Skeletal muscle satellite cell (primary cell): Measurements from ENCODE around the gene RFC5.
"Not testable (repeated sequence)": the region's sequence is repeated elsewhere in the genome, so short reads cannot be mapped to it uniquely, and the experiment has no call there.

Experiments
- H3K27me3 ChIP-seq: 2 replicates; pipeline ENCODE4 v1.7.0; 2013; ENCODE audit warnings: low read length; ENCODE audit not compliant: control insufficient read depth, insufficient read depth
- H3K36me3 ChIP-seq: 2 replicates; pipeline ENCODE4 v1.7.0; 2013; ENCODE audit warnings: mild to moderate bottlenecking, control low read depth, low read length; ENCODE audit not compliant: insufficient read depth
- H3K4me1 ChIP-seq: 2 replicates; pipeline ENCODE4 v1.7.0; 2013; ENCODE audit warnings: low read length; ENCODE audit not compliant: control insufficient read depth, insufficient read depth
- H3K4me2 ChIP-seq: 2 replicates; pipeline ENCODE4 v1.7.0; 2013; ENCODE audit warnings: mild to moderate bottlenecking, low read length
- H3K4me3 ChIP-seq: 2 replicates; pipeline ENCODE4 v1.7.0; 2013; ENCODE audit warnings: low read length
- H3K9ac ChIP-seq: 2 replicates; pipeline ENCODE4 v1.7.0; 2013; ENCODE audit warnings: mild to moderate bottlenecking, low read depth, low read length, moderate library complexity
- H3K9me3 ChIP-seq: replicated peaks from 2 replicates; pipeline ENCODE4 v1.7.0; 2013; ENCODE audit warnings: mild to moderate bottlenecking, control low read depth, low read length

Gene RFC5

GRCh38 chr12:118017926-118018325 is 1.4 kb downstream of the RFC5 start:
- peak overlapping the region; percentile 80 for H3K4me3 ChIP-seq
- no peaks in the 10 kb centered on the region for H3K27me3 ChIP-seq
- peak overlapping the region; percentile 90 for H3K9ac ChIP-seq
- H3K36me3 ChIP-seq = peaks cover 5% of the 10 kb centered on the region
- H3K9me3 ChIP-seq = no peaks in the 10 kb centered on the region
- peak overlapping the region; percentile 93 for H3K4me2 ChIP-seq
- peaks cover 6% of the 10 kb centered on the region for H3K4me1 ChIP-seq

- no peak overlapping the region for H3K4me3 ChIP-seq
- H3K9ac ChIP-seq = no peak overlapping the region
- H3K9me3 ChIP-seq = no peaks in the 10 kb centered on the region
- H3K27me3 ChIP-seq = no peaks in the 10 kb centered on the region
- H3K4me2 ChIP-seq = no peak overlapping the region
- peaks cover 9% of the 10 kb centered on the region for H3K36me3 ChIP-seq
- peaks cover 6% of the 10 kb centered on the region for H3K4me1 ChIP-seq
Measured at GRCh38 chr12:118020036-118020435, 3.5 kb downstream of the RFC5 start.

GRCh38 chr12:118022097-118022727 is 5.7 kb downstream of the RFC5 start:
- not testable (repeated sequence) for H3K27me3 ChIP-seq, H3K9ac ChIP-seq, H3K4me2 ChIP-seq, H3K4me1 ChIP-seq, H3K9me3 ChIP-seq, H3K4me3 ChIP-seq
- peaks cover 16% of the 10 kb centered on the region for H3K36me3 ChIP-seq

DNA sequence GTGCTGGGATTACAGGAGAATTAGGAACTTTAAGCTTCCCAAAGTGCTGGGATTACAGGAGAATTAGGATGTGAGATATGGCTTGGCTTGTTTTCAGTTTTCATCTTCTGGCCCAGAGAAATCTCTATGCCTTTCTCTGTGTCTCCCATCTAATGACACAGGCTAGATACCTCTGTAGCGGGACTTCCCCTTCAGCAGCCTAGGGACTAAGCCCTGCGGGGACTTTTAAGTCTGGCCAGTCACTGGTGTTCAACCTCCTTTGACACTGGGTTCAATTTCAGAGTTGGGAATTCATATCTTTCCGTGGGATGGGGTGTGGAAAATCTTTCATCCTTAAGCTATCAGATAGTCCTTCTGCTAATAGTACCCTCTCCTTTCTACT is 6.2 kb downstream of the RFC5 start:
- Histone ChIP-seq H3K4me3 (no peak overlapping the region), H3K9ac (no peak overlapping the region), H3K36me3 (peaks cover 16% of the 10 kb centered on the region), H3K4me2 (no peak overlapping the region), H3K9me3 (no peaks in the 10 kb centered on the region), H3K4me1 (no peaks in the 10 kb centered on the region), H3K27me3 (no peaks in the 10 kb centered on the region)

GRCh38 chr12:118023301-118023860 is 6.9 kb downstream of the RFC5 start:
- Histone ChIP-seq H3K4me1 (no peaks in the 10 kb centered on the region), H3K4me2 (no peak overlapping the region), H3K36me3 (peaks cover 20% of the 10 kb centered on the region), H3K9ac (no peak overlapping the region), H3K27me3 (no peaks in the 10 kb centered on the region), H3K4me3 (no peak overlapping the region), H3K9me3 (no peaks in the 10 kb centered on the region)

DNA sequence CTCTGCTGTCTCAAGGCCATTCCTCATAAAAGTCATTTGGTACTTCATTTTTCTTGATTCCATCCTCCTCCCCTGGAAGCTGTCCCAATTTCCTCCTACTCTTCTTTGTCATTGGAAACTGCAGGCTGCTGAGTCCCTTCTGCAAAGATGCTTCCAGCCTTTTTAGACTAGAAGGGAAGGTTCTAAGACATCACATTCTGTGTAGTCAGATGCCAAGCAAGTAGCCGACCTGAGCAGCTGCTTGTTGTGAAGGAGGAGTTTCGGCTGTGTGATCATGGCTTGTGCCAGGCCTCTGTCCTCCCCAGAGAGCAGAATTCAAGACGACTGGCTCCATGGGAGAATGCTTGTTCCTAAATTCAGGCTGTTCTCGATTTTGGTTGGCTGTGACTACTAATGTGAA is 8.7 kb downstream of the RFC5 start:
- Histone ChIP-seq H3K4me2 (no peak overlapping the region), H3K4me1 (no peaks in the 10 kb centered on the region), H3K4me3 (no peak overlapping the region), H3K9ac (no peak overlapping the region), H3K36me3 (peaks cover 32% of the 10 kb centered on the region), H3K27me3 (no peaks in the 10 kb centered on the region), H3K9me3 (no peaks in the 10 kb centered on the region)

GRCh38 chr12:118029166-118029565 is 12.7 kb downstream of the RFC5 start:
- H3K36me3 ChIP-seq = peaks cover 71% of the 10 kb centered on the region
- H3K9ac ChIP-seq = no peak overlapping the region
- no peaks in the 10 kb centered on the region for H3K27me3 ChIP-seq
- no peak overlapping the region for H3K4me2 ChIP-seq
- H3K4me1 ChIP-seq = peaks cover 8% of the 10 kb centered on the region
- H3K4me3 ChIP-seq = no peak overlapping the region
- no peaks in the 10 kb centered on the region for H3K9me3 ChIP-seq

DNA sequence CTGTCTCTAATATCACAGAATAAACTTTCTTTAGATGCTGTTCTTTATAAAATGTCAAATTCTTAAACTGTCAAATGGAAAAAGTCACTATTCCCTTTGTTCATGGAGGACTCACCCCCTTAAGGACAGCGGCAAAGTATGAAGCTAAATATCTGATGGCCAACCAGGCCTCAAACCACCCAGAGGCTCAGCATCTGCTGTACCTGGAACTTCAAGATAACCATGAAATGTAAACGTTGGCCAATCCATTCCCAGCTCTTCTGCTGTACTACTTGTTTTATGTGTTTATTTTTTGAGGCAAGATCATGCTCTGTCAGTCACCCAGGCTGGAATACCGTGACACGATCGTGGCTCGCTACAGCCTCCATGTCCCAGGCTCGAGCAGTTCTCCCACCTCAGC is 15.7 kb downstream of the RFC5 start:
- Histone ChIP-seq H3K27me3 (no peaks in the 10 kb centered on the region), H3K4me1 (peaks cover 15% of the 10 kb centered on the region), H3K36me3 (peaks cover 89% of the 10 kb centered on the region), H3K9me3 (no peaks in the 10 kb centered on the region), H3K4me2 (no peak overlapping the region), H3K4me3 (no peak overlapping the region), H3K9ac (no peak overlapping the region)

DNA sequence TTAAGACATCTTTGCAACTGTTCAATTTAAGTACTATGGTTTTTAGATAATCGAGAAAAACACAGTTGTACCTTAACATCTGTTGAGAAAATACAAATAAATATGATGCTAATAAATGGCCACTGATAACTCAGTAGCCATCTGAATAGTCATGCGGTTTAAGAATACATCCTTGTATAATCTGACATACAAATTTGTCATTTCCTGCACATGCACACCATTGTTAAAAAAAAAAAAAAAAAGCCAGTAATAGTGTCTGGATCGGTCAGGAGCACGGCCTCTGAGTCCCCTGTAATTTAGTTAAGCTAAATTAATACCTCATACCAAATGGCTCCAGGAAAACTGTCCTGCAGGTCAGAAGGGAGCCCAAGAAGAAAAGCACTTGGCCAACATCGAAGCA is 16.8 kb downstream of the RFC5 start:
- Histone ChIP-seq H3K9me3 (no peaks in the 10 kb centered on the region), H3K9ac (no peak overlapping the region), H3K4me2 (no peak overlapping the region), H3K27me3 (no peaks in the 10 kb centered on the region), H3K36me3 (peaks cover 95% of the 10 kb centered on the region), H3K4me3 (no peak overlapping the region), H3K4me1 (peaks cover 15% of the 10 kb centered on the region)

DNA sequence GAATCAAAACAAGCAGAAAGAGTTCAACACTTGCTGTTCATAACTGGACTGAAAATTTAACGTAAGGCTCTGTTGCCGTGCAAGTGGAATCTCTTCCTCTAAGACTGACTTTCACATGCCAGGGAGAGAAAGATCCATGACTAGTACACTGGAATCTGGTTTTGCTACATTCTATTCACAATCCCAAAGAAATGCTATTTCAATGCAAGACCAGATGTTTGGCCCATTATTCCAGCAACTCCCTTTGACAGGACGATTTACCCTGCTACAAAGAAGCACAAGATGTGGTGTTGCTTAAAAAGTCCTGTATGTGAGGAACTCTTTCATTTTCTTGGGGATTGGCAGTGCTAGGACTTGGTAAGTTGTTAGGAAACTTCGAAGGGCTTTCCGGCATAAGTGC is 17.4 kb downstream of the RFC5 start:
- H3K4me3 ChIP-seq = no peak overlapping the region

DNA sequence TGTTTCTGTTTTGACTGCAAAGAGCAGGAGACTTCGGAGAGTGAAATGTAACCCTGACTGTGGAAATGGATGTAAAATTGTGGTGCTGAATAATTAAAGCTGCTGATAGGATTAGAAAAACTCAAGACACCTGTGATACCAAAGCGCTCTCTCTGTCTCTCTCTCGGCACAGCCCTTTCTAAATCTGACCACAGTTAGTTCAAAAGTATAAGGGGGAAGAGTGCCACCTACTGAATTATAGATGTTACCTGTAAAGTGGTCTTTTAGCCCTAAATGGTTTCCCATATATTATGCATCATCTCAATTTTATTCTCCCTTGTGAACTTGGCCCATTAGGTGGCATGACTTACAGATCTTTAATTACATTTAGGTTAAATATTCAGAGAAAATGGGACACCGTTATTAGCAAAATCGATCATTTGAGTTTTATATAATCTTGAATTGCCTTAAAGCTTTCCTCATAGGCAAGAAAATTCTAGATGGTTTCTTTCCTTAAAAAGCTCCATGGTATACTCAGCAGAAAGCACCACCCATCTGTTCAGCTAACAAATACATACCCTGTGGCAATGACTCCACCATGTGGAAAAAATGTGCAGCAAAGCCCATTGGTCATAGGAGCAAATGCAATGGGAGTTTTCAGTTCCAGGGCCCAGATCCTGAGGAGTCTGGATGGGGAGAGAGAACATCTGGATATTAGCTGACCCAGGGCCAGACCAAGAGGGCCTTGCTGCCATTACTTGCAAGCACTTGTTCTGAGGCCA is 18.1 kb downstream of the RFC5 start:
- Histone ChIP-seq H3K9ac (no peak overlapping the region), H3K4me2 (no peak overlapping the region), H3K36me3 (peaks cover 92% of the 10 kb centered on the region), H3K9me3 (no peaks in the 10 kb centered on the region), H3K4me3 (no peak overlapping the region), H3K4me1 (peaks cover 15% of the 10 kb centered on the region), H3K27me3 (no peaks in the 10 kb centered on the region)

More for the DNA sequence above, 17.4 kb downstream of the RFC5 start:
- no peaks in the 10 kb centered on the region for H3K9me3 ChIP-seq
- peaks cover 91% of the 10 kb centered on the region for H3K36me3 ChIP-seq
- no peak overlapping the region for H3K9ac ChIP-seq
- peaks cover 15% of the 10 kb centered on the region for H3K4me1 ChIP-seq
- no peak overlapping the region for H3K4me2 ChIP-seq
- H3K27me3 ChIP-seq = no peaks in the 10 kb centered on the region
